SU-DHL-6 (cell line): Measurements from ENCODE around the gene GALNT10.
"Not testable (repeated sequence)": the region's sequence is repeated elsewhere in the genome, so short reads cannot be mapped to it uniquely, and the experiment has no call there.

ENCODE experiments used
- H2AFZ ChIP-seq: fragments of 200-600 bp; sonication (generic); 2 replicates; pipeline ENCODE4 v1.6.1; 2014; ENCODE audit warnings: low read depth, mild to moderate bottlenecking, moderate library complexity, mixed read lengths, antibody characterized with exemption, low read length; ENCODE audit not compliant: severe bottlenecking
- H3F3A ChIP-seq: fragments of 200-600 bp; shearing (Covaris generic); 2 replicates; pipeline ENCODE4 v1.6.0; 2016; ENCODE audit warnings: antibody characterized with exemption, mild to moderate bottlenecking; ENCODE audit not compliant: insufficient read depth
- H3K27ac ChIP-seq: fragments of 200-600 bp; sonication (generic); 2 replicates; pipeline ENCODE4 v1.5.1; 2016; ENCODE audit warnings: low read depth, mild to moderate bottlenecking, low read length, moderate library complexity, mixed read lengths
- H3K27me3 ChIP-seq: fragments of 200-600 bp; sonication (generic), shearing (Covaris generic); 2 replicates; pipeline ENCODE4 v1.6.0; 2014; ENCODE audit warnings: mild to moderate bottlenecking, low read length
- H3K36me3 ChIP-seq: fragments of 200-600 bp; sonication (generic); 2 replicates; pipeline ENCODE4 v1.6.1; 2014; ENCODE audit warnings: mild to moderate bottlenecking, low read length, mixed read lengths
- H3K4me2 ChIP-seq: fragments of 300-600, 200-600 bp; shearing (Covaris generic), sonication (generic); 2 replicates; pipeline ENCODE4 v1.6.0; 2014; ENCODE audit warnings: low read length, low read depth, mild to moderate bottlenecking; ENCODE audit not compliant: poor library complexity, severe bottlenecking
- H3K4me3 ChIP-seq: fragments of 200-600 bp; sonication (generic); 2 replicates; pipeline ENCODE4 v1.5.1; 2014; ENCODE audit warnings: antibody characterized with exemption, low read length, mild to moderate bottlenecking, mixed read lengths; ENCODE audit not compliant: insufficient read depth, poor library complexity, severe bottlenecking
- H3K79me2 ChIP-seq: fragments of 200-600 bp; sonication (generic); 2 replicates; pipeline ENCODE4 v1.6.1; 2014; ENCODE audit warnings: mild to moderate bottlenecking, low read length, moderate library complexity; ENCODE audit not compliant: insufficient read depth
- H3K9ac ChIP-seq: fragments of 200-600 bp; sonication (generic); 2 replicates; pipeline ENCODE4 v1.7.0; 2014; ENCODE audit warnings: mild to moderate bottlenecking, low read length
- H3K9me2 ChIP-seq: fragments of 200-600 bp; sonication (generic); replicated peaks from 2 replicates; pipeline ENCODE4 v1.6.1; 2014; ENCODE audit warnings: low read length; ENCODE audit not compliant: insufficient read depth
- H3K9me3 ChIP-seq: fragments of 200-600 bp; sonication (generic); 2 replicates; pipeline ENCODE4 v1.6.1; 2014; ENCODE audit warnings: low read length, mixed read lengths; ENCODE audit not compliant: insufficient read depth
- H4K20me1 ChIP-seq: fragments of 200-600 bp; sonication (generic); 2 replicates; pipeline ENCODE4 v1.6.1; 2014; ENCODE audit warnings: low read depth, mild to moderate bottlenecking, antibody characterized with exemption, low read length, moderate library complexity, mixed read lengths
- EZH2phosphoT487 ChIP-seq: fragments of 200-600 bp; sonication (generic), shearing (Covaris generic); conservative IDR thresholded peaks from 2 replicates; pipeline ENCODE4 v1.6.1; 2018; ENCODE audit warnings: mild to moderate bottlenecking, antibody characterized with exemption, low read length, moderate library complexity, mixed read lengths
- TF ChIP-seq, protein P1 (sequence below): fragments of 200-600 bp; sonication (generic); IDR thresholded peaks from one replicate; pipeline ENCODE4 v1.5.1; 2017; ENCODE audit warnings: antibody characterized with exemption, mild to moderate bottlenecking, low read length, moderate library complexity; ENCODE audit not compliant: insufficient read depth, poor library complexity, severe bottlenecking

The GALNT10 gene

GRCh38 chr5:154145268-154145667, 45.3 kb upstream of the GALNT10 start:
- H3F3A ChIP-seq = no peaks in the 10 kb centered on the region
- H3K9me2 ChIP-seq = no peaks in the 10 kb centered on the region
- no peak overlapping the region for H3K27ac ChIP-seq
- H3K9me3 ChIP-seq = no peaks in the 10 kb centered on the region
- TF ChIP-seq EZH2phosphoT487 = no peak
- TF ChIP-seq, protein P1, sequence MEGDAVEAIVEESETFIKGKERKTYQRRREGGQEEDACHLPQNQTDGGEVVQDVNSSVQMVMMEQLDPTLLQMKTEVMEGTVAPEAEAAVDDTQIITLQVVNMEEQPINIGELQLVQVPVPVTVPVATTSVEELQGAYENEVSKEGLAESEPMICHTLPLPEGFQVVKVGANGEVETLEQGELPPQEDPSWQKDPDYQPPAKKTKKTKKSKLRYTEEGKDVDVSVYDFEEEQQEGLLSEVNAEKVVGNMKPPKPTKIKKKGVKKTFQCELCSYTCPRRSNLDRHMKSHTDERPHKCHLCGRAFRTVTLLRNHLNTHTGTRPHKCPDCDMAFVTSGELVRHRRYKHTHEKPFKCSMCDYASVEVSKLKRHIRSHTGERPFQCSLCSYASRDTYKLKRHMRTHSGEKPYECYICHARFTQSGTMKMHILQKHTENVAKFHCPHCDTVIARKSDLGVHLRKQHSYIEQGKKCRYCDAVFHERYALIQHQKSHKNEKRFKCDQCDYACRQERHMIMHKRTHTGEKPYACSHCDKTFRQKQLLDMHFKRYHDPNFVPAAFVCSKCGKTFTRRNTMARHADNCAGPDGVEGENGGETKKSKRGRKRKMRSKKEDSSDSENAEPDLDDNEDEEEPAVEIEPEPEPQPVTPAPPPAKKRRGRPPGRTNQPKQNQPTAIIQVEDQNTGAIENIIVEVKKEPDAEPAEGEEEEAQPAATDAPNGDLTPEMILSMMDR = no peak
- H2AFZ ChIP-seq = no peak overlapping the region
- no peaks in the 10 kb centered on the region for H3K27me3 ChIP-seq
- no peak overlapping the region for H3K4me2 ChIP-seq
- no peak overlapping the region for H3K9ac ChIP-seq
- no peaks in the 10 kb centered on the region for H3K36me3 ChIP-seq
- no peak overlapping the region for H3K4me3 ChIP-seq
- no peaks in the 10 kb centered on the region for H3K79me2 ChIP-seq
- H4K20me1 ChIP-seq = no peaks in the 10 kb centered on the region

- TF ChIP-seq, protein P1 = no peak
- no peak for TF ChIP-seq EZH2phosphoT487
- H3F3A ChIP-seq = no peaks in the 10 kb centered on the region
- no peak overlapping the region for H3K4me2 ChIP-seq
Measured at GRCh38 chr5:154146409-154146808, 44.1 kb upstream of the GALNT10 start.

DNA sequence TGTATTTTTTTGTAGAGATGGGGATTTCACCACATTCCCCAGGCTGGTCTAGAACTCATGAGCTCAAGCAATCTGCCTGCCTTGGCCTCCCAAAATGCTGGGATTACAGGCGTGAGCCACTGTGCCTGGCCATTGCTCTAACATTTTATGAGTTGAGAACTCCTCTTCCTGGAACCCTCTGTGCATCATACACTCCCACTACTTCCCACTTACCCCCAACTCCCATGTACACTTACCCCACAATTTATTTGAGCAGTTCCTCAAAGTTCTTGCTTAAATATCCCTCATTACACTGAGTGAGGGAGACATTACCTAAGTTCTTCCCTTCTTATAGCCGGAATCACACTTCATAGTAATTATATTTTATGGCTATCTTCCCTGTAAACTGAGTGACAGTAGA, 42.9 kb upstream of the GALNT10 start:
- Histone ChIP-seq H3K9me3 (no peaks in the 10 kb centered on the region), H3K27me3 (no peaks in the 10 kb centered on the region), H3K4me3 (no peak overlapping the region), H3K9ac (no peak overlapping the region), H3K4me2 (no peak overlapping the region), H2AFZ (no peak overlapping the region), H3K79me2 (no peaks in the 10 kb centered on the region), H3F3A (no peaks in the 10 kb centered on the region), H3K36me3 (no peaks in the 10 kb centered on the region), H4K20me1 (no peaks in the 10 kb centered on the region), H3K9me2 (no peaks in the 10 kb centered on the region), H3K27ac (no peak overlapping the region)
- TF ChIP-seq, protein P1 = no peak
- TF ChIP-seq EZH2phosphoT487 = no peak

More at GRCh38 chr5:154146409-154146808, 44.1 kb upstream of the GALNT10 start:
- Histone ChIP-seq H3K4me3 (no peak overlapping the region), H3K27me3 (no peaks in the 10 kb centered on the region), H3K27ac (no peak overlapping the region), H4K20me1 (no peaks in the 10 kb centered on the region), H3K9ac (no peak overlapping the region), H3K79me2 (no peaks in the 10 kb centered on the region), H3K9me3 (no peaks in the 10 kb centered on the region), H3K9me2 (no peaks in the 10 kb centered on the region), H2AFZ (no peak overlapping the region), H3K36me3 (no peaks in the 10 kb centered on the region)

DNA sequence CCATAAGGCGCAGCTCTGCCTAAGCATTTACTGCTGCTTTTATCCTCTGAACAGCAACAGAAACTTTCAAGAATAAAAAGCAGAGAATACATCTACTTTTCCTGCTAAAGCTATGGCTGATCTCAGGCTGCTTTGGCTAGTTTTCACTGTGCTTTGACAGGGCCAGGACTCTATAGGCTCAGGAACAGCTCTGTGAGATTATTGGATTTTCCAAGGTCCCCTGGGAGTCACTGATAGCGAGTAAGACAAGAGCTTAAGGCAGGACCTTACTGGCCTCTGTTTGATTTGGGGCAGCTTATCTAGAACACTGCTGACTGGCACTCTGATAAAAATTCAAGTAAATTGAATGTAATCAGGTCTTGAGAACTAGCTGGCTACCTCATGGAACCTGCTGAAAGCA, 40.1 kb upstream of the GALNT10 start:
- H3K9ac ChIP-seq, H2AFZ ChIP-seq, H4K20me1 ChIP-seq: not testable (repeated sequence)

More for the DNA sequence above, 40.1 kb upstream of the GALNT10 start:
- H3K4me2 ChIP-seq, H3K27ac ChIP-seq, H3K36me3 ChIP-seq, H3K27me3 ChIP-seq, H3F3A ChIP-seq, H3K9me2 ChIP-seq, H3K4me3 ChIP-seq, H3K79me2 ChIP-seq, H3K9me3 ChIP-seq: not testable (repeated sequence)
